GM19463 (cell line): ENCODE data around the gene THSD4.
"Not testable (repeated sequence)": the region's sequence is repeated elsewhere in the genome, so short reads cannot be mapped to it uniquely, and the experiment has no call there.

Experiments used
- ATAC-seq: cut with Tn5 transposase; IDR thresholded peaks from one replicate; pipeline ENCODE4 v1.9.1; 2021; ENCODE audit warnings: mild to moderate bottlenecking, moderate library complexity; ENCODE audit not compliant: unreplicated experiment

Gene THSD4

DNA sequence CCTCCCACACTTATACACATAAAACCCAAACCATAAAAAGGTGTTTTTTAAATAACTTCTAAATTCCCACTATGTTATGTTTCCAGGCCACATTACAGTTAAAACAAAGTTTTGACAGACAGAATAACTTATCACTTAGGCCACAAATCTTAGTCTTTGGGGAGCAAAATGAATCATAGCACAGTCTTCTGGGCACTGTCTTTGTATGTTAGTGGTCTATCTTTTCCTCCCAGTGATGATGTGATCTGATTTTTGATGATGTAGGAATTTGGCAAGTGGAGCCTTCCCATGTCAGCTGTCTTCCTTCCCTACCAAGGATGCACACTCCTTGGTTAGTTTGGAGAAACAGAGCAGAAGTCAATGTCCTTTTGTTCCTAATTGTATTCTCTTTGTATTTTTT, 67.3 kb downstream of the THSD4 start:
- ATAC-seq, result no peak

DNA sequence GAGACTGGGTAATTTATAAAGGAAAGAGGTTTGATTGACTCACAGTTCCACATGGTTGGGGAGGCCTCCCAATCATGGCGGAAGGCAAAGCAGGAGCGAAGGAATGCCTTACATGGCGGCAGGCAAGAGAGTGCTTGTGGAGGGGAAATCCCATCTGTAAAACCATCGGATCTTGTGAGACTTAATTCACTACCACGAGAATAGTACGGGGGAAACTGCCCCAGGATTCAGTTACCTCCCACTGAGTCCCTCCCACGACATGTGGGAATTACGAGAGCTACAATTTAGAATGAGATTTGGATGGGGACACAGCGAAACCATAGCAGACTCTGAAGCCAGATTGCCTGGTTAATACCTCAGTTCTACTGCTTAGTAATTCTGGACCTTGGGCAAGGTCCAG, 67.8 kb downstream of the THSD4 start:
- no peak for ATAC-seq

DNA sequence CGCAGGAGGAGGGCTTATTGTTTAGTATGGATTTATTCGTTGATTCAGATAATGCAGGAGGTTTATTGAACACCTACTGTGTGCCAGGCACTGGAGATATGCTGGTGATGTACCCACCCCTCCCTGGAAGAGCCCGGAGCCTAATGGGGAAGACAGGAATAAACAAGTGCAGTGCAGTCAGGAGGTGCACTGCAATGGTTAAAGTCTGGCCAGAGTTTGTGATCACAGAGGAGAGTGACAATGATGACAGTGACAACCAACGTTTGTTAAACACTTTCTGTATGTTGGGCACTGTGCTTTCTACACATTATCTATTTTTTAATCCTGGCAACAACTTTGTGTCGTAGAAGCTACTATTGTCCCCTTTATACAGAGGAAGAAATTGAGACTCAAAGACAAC, 70.4 kb downstream of the THSD4 start:
- no peak for ATAC-seq

DNA sequence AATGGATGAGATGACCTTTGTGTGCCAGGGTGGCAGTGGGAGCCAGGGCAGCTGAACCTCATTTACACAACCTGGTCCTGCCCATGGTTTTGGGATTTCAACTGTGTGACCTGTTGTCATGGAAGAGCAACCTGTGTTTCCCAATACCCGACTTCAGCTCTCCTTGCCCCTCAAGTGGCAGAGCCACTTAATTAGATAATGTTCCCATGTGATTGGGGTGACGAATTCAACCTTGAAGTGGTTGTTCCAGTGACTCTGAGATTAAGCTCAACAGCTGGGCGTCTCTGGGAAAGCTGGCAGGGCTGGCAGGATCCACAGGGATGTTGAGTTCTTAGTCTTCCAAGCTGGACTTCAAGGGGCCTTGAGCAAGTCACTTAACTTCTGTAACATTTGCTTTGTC, 71.0 kb downstream of the THSD4 start:
- ATAC-seq, result no peak

DNA sequence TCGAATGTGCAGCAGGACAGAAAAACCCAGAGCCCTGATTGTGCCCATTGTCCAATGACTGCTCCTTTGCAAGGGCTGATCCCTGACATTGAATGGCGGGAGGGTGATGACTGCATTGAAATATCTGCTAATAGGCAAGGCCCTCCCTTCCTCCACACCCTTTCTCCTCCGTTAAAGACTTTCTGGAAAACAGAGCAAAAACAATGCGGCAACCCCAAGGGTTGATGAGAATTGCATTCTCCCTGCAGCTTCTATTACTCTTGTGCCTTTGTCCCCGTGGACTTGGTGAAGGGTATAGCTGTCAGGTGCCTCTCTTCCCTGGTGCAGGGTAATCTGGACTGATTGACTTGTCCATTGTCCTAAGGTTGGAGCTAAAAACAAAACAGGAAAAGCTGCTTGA, 71.8 kb downstream of the THSD4 start:
- ATAC-seq, result no peak

DNA sequence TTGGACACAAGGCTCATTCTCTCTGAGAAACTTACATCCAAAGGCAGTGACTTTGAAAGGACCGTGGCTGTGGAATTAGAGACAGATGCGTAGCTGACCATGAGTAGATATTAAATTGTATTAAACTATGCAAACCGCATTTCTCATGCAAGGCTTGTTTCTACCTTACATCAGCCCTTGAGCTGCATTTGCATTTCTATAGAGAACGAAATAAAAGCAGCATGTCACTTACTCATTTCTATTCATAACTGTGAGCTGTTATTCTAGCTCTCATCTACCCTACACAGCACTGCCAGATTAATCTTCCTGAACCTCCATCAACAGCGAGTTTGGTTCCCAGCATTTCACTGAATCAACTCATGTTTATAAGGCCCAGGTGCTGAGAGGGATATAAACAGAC, 72.3 kb downstream of the THSD4 start:
- no peak for ATAC-seq

DNA sequence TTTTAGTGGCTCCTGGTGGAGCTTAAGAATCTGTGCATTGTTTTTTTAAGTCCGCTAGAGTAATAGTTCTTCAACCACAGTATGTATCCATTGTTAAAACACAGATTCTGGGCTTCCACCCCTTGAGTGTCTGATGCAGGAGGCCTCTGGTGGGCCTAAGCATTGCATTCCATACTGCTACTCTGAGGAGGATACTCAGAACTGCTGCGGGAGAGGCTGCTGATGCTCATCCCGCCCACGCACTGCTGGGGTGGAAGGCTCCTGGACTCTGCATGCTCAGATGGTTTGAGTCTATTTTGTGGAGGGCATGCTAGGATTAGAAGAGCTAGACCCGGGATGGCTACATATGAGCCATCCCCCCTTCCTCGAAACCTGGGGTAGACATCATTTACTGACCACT, 74.4 kb downstream of the THSD4 start:
- ATAC-seq, result no peak

DNA sequence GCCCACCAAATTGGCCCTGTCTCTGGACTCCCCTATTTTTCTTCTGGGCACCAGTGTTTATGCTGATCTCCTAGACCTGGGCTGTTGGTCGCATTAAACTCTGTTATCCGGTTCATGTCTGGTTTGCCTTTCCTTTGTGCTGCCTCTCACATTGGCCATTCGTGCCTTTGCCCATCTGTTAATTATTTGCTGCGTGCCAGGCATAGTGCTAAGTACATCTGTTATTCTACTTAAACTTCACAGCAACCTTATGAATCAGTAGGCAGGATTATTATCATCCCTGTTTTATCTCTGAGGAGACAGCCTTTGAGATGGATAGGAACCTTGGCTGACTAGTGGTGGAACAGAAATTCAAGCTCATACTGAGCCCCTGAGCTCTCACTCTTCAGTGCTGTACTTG, 76.0 kb downstream of the THSD4 start:
- ATAC-seq, result no peak

DNA sequence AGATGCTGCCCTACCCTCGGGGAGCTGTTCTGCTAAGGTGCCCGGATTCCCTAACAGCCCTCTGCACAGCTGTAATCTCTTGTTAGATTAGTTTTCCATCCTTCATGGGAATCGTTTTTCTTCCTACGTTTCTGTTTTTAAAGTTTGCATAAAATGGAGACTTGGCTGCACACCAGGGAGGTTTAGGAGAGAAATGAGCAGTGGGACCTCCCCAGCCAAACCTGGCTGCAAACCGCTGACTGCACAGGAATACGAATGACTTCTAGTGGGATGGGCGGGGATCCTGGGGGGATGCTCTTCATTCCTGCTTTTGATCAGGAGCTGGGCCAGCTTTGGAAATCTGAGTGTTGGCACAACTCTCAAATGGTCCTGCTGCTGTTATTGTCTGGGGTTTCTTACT, 77.5 kb downstream of the THSD4 start:
- no peak for ATAC-seq

DNA sequence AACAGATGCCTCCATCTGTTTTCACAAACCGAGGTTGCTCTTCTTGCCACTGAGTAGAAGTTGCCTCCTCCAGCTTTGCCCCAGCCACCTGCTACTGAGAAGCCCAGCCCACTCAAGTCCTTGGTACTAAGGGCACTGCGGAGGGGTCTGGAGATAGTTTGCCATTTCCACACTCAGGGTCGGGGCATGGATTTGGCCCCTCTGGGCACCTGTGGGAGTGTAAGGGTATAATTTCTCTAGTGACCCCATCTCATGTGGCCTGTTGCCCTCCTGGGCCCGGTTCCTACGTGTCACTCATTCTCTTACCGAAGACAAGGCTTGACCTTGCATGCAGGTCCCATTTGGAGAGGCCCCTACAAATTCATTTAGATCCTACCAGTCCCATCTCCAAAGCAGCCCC, 79.0 kb downstream of the THSD4 start:
- no peak for ATAC-seq

DNA sequence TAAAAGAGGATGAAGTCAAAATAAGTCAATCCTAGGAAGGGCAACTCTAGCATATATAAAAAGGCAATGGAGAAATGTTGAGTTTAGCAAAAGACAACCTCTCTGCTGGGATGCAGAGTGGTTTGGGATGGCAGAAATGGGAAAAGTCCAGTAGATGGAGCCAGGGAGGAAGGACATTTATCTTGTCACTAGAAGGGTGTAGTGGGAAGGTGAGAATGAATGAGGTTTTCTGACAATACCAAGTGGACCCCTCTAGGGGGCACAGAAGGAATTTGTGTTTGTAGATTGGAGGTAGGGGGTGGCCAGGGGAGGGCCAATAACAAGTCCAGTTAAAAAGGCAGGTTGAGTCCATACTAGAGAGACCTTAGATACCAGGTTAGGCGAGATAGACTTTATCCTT, 80.0 kb downstream of the THSD4 start:
- ATAC-seq, result no peak

DNA sequence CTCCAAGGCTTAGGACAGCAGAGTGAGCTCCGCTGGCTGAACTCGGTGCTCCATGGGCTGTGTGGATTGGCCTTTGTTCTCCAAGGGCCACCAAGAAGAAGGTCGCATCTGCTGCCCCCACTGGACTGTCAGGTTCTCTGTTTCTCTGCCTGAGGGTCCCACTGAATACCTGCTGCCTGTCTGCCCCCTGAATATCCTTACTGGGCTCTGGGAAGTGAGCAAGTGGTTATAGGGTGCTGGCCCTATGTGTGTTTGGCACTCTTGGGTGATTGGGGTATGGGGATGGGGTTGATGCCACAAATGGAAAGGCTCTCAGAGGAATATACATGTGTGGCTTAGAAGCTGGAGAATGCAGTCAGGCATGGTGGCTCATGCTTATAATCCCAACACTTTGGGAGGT, 82.3 kb downstream of the THSD4 start:
- ATAC-seq, result no peak

DNA sequence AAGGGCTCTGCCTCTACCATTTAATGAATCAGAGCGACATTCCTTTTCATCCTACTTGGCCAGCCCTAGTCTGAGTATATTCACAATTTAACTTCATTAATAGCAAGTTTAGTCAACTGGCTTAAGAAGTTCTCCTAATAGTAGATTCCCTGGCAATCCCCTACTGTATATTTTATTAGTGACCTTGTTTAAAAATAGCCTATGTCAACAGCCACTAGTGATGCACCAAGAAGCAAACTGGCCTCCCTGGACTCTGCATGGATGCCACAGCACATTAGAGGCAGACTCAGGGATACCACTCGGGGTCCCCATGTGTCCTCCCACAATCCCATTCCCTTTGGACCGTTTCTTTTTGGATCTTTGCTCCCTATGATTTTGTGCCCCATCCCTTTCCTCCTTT, 83.6 kb downstream of the THSD4 start:
- no peak for ATAC-seq

DNA sequence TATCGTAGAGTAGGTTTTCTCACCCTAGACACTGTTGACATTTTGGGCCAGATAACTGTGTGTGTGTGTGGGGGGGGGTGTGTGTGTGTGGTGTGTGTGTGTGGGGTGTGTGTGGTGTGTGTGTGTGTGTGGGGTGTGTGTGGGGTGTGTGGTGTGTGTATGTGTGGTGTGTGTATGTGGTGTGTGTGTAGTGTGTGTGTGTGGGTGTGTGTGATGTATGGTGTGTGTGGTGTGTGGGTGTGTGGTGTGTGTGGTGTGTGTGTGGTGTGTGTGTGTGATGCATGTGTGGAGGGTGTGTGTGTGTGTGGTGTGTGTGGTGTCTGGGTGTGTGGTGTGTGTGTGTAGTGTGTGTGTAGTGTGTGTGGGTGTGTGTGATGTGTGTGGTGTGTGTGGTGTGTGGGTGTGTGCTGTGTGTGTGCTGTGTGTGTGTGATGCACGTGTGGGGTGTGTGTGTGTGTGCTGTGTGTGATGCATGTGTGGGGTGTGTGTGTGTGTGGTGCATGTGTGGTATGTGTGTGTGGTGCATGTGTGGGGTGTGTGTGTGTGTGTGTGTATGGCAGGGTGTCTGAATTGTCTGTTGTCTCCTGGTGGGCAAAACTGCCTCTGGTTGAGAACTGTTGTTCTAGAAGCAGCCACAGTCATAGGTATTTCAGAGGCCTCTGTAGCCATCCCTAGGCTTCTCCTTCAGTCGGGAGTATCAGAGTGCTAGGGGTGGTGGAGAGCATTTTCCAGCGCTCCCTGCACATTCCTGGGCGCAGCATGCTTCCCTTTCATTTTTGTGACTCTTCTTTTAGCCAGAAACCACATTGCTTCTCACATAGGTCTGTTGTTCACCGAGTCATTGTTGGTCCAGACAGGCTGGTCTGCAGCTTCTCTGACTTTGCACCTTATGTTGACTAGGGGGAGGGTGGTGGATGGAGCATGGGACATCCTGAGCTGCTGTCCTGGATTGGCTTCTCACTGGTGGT, 84.4 kb downstream of the THSD4 start:
- no peak for ATAC-seq

DNA sequence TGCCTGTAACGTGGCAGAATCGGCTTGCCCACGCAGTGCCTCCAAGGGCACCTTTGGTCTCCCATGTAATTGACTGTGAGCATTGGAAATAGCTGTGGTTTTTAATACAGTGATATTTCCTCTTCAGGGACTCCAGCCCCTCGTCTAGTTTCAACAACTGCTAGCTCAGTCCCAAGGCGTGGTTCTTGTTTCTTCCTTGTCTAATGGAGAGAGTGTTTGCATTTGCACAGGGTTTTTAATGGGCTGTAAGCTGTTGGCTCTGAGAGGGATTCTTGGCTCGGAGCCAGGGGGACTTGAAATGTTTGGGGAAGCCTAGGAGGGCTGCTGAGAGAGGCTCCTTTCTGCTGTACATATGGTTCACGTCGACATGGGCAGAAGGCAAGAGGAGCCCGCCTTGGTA, 86.2 kb downstream of the THSD4 start:
- no peak for ATAC-seq

DNA sequence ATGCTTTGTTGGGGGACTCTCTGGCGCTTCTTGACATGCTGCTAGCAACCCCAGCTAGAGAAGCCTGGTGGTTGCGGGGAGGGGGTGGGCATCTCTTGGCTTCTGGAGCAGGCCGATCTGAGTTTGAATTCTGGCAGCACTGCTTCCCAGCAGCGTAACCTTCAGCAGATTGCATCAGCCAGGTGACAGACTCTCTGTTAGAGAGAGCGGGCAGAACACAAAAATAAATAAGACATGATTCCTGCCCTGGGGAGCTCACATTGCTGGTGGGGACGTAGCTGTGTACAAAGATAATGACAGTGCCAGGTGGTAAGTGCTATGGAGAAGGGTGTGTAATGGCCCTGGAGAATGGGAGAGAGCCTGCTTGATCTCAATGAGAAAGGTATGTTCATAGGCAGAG, 87.4 kb downstream of the THSD4 start:
- no peak for ATAC-seq

DNA sequence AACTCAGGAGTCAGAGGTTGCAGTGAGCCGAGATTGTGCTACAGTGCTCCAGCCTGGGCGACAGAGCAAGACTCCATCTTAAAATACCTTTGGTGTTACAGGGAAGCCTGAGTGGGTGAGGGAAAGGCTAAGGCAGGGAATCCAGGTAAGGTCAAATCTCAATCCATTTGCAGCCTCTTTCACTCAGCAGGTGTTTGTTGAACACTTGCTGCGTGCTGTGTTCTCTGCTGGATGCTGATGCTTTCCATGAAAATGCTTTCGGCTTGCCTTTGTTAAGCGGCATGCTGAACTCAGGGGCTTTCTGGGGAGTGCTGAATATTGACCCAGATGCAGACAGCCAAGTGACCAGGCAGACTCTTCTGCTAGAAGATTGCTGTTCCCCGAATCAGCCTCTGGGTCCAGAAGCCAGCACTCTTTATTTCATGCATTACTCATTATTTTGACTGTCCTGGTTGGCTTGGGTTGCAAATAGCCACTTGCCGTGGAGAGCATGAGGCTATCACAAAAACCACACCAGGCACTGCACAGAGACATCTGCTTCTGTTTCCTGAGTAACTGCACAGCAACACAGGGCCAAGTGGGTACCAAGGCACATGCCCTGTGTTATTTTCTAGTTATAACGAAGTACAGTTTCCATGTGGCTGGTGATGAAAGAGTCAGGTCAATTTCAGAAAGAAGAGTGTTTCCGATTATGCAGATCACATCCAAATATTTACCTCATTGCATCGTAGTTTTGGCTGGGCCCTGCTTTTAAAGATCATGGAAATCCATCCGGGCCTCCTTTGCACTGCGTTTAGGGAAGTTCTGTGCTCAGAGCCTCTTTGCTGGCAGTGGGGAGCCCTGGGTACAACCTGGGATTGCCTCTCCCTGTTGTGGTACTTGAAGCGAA, 88.6 kb downstream of the THSD4 start:
- no peak for ATAC-seq

DNA sequence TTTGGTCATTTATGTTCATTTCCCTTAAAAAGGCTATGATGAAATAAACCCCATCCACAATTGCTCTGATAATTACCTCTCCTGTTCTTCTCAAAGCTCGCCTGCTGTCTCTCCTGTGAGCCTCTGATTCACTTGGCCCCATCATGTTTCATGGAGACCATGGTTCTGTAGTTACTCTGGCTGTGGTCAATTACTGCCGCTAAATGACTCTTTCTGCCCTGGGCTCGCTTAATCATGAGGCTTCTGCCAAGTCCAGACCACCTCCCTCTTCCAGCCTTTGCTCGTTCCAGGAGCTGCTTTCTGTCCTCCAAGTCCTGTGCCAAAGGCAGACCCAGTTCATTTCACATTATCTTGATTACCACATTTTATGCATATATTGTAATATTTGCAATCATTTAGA, 91.9 kb downstream of the THSD4 start:
- no peak for ATAC-seq

DNA sequence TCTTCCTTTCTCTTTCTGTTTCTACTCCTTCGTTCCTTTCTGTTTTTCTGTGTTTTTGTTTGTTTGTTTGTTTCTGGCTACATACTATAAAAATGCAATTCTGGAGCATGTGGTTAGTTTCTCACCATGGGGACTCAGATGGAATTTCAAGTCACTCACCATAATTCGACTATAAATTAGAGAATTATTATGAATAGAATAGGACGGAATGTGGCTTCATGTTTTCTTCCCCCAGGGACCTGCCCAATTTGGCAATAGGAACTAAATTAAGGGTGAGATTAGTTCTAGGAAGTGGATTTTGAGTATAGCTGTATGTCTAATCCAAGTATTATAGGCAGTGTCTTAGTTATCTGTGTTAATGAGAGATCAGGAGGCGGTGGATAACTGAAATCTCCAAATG, 96.9 kb downstream of the THSD4 start:
- ATAC-seq, result no peak

DNA sequence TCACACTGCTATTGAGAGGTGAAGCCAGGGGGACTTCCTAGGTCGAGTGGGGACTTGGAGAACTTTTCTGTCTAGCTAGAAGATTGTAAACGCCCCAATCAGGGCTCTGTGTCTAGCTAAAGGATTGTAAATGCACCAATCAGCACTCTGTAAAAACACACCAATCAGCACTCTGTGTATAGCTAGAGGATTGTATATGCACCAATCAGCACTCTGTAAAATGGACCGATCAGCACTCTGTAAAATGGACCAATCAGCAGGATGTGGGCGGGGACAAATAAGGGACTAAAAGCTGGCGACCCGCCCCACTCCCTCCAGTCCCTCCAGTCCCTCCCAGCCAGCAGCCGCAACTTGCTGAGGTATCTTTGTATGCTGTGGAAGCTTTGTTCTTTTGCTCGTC, 98.7 kb downstream of the THSD4 start:
- ATAC-seq, result not testable (repeated sequence)

DNA sequence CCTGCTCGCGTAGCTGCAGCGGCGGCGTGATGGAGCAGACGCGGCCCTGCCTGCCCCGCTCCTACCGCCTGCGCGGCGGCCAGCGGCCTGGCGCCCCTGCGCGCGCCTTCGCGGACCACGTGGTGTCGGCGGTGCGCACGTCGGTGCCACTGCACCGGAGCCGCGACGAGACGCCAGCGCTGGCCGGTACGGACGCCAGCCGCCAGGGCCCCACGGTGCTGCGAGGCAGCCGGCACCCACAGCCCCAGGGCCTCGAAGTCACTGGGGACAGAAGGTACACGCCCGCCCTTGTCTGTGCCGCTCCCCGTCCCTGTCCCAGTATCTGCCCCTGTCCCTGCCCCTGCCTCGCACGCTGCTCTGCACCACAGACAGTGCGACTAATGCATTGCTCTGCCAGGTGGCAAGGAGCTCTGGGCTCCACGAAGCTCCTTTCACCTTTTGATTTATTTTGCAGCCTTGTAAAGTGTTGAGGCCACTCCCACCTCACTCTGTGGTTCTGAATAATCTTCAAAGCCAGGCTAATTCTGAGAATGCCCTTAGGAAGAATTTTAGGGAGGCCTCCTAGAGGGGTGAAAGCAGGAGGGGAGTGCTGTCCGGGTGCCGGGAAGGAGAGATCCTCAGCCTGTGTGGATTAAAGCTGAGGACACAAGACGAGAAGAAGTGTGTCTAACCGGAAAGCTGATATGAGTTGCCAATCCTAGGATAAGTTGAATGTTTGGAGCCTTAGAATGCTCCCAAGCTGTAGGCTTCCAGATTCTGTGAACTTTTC, 100.0 kb downstream of the THSD4 start:
- no peak for ATAC-seq
